HFFc6 (cell line): Measurements from ENCODE around the gene ARHGAP26. TPM values are rescaled to one million over a fixed set of nuclear protein-coding genes. Genes with fewer than 3 reads are reported as not detected.

Experiments
- DNase-seq: peaks from one replicate; pipeline ENCODE4 v3.0.0-alpha.2; 2018
- H3K27ac Mint-ChIP-seq: 2 replicates; pipeline ENCODE4 v1.8.0; 2020; ENCODE audit warnings: mild to moderate bottlenecking, mixed read lengths
- H3K27me3 Mint-ChIP-seq: 2 replicates; pipeline ENCODE4 v1.8.0; 2021; ENCODE audit warnings: mild to moderate bottlenecking, moderate library complexity, mixed read lengths; ENCODE audit not compliant: insufficient read depth
- H3K36me3 Mint-ChIP-seq: 2 replicates; pipeline ENCODE4 v1.8.0; 2021; ENCODE audit warnings: low read depth, mixed read lengths
- H3K4me1 Mint-ChIP-seq: 2 replicates; pipeline ENCODE4 v1.8.0; 2020; ENCODE audit warnings: low read depth, mixed read lengths
- H3K4me3 Mint-ChIP-seq: 2 replicates; pipeline ENCODE4 v1.8.0; 2020; ENCODE audit warnings: mild to moderate bottlenecking, moderate library complexity, mixed read lengths
- H3K9me3 Mint-ChIP-seq: 2 replicates; pipeline ENCODE4 v1.8.0; 2020; ENCODE audit warnings: mild to moderate bottlenecking, mixed read lengths
- total RNA-seq, 6 experiments: library from RNA; stranded (reverse); fragmentation: NEBNext Ultra II Directional; extraction: Animal tissue kit (Norgen Biotek cat#: 25700); gene quantifications; 2 replicates in 1 of 6; 3 replicates in 5 of 6; pipeline ENCODE4 v1.2.3, GENCODE V29; 2021
- TF ChIP-seq, protein P1 (sequence below): fragments of 200-600 bp; sonication (generic); IDR thresholded peaks from 2 replicates; pipeline ENCODE4 v1.5.0; 2021; ENCODE audit warnings: antibody characterized with exemption, mild to moderate bottlenecking

The ARHGAP26 gene
- total RNA-seq, 6 experiments from 2014 or later: 2.3 to 3.6 (median 3.1) TPM

DNA sequence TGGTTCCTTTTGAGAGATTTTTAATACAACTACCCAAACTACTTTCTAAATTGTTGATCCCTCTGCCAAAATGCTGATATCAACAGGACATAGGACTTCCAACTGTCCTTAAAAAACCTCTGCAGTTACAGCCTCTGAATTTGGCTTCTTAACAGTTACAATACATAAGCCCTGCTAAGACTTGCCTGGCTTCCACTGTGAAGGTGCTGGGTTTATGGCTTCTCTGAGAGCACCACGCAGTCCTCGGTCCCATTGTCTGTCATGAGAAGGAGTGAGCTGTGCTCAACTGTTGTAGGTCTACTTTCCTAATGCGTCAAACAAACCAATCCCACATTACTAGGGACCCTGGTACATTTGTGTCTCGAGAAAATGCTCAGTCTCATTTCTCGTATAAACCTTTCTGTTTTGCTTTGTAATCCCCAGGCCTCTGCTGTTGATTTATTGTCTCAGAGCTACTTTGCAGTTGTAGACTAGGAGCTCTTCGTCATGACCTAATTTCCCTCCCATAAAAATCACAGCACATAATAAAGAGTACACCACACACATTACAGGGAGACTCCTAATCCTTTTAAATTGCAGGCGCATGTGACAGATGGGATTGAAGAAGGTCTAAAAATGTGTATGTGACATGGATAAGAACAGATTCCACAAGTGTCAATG, 358.4 kb downstream of the ARHGAP26 start:
- Mint-ChIP-seq H3K36me3 (no peaks in the 10 kb centered on the region), H3K9me3 (no peaks in the 10 kb centered on the region), H3K4me1 (peaks cover 19% of the 10 kb centered on the region), H3K4me3 (no peak overlapping the region), H3K27me3 (peaks cover 1% of the 10 kb centered on the region; the same call in 1 of the 2 replicates), H3K27ac (no peak overlapping the region)
- TF ChIP-seq, protein P1, sequence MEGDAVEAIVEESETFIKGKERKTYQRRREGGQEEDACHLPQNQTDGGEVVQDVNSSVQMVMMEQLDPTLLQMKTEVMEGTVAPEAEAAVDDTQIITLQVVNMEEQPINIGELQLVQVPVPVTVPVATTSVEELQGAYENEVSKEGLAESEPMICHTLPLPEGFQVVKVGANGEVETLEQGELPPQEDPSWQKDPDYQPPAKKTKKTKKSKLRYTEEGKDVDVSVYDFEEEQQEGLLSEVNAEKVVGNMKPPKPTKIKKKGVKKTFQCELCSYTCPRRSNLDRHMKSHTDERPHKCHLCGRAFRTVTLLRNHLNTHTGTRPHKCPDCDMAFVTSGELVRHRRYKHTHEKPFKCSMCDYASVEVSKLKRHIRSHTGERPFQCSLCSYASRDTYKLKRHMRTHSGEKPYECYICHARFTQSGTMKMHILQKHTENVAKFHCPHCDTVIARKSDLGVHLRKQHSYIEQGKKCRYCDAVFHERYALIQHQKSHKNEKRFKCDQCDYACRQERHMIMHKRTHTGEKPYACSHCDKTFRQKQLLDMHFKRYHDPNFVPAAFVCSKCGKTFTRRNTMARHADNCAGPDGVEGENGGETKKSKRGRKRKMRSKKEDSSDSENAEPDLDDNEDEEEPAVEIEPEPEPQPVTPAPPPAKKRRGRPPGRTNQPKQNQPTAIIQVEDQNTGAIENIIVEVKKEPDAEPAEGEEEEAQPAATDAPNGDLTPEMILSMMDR: no peak
- DNase-seq: no peak

DNA sequence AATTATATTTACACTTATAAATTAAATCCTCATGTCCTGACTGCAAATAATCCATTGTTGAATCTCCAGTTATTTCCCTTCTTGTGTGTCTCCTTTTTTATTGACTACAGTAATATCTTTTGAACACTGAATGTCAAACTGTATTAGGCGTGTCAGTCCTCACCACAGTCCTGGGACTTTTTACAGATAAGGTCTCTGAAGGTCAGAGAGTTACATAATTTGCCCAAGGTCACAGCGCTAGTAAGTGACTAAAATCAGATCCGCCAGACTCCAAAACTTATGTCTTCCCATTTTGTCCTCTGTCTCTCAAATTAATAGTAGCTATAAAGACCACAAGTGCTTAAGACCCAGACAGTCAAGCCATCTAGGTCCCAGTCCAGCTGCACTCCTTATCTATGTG, 359.0 kb downstream of the ARHGAP26 start:
- TF ChIP-seq, protein P1: no peak
- no peak for DNase-seq
- no peaks in the 10 kb centered on the region for H3K9me3 Mint-ChIP-seq
- peaks cover 21% of the 10 kb centered on the region for H3K4me1 Mint-ChIP-seq
- H3K27ac Mint-ChIP-seq: no peak overlapping the region
- peaks cover 1% of the 10 kb centered on the region; the same call in 1 of the 2 replicates for H3K27me3 Mint-ChIP-seq
- H3K4me3 Mint-ChIP-seq: no peak overlapping the region
- no peaks in the 10 kb centered on the region for H3K36me3 Mint-ChIP-seq

DNA sequence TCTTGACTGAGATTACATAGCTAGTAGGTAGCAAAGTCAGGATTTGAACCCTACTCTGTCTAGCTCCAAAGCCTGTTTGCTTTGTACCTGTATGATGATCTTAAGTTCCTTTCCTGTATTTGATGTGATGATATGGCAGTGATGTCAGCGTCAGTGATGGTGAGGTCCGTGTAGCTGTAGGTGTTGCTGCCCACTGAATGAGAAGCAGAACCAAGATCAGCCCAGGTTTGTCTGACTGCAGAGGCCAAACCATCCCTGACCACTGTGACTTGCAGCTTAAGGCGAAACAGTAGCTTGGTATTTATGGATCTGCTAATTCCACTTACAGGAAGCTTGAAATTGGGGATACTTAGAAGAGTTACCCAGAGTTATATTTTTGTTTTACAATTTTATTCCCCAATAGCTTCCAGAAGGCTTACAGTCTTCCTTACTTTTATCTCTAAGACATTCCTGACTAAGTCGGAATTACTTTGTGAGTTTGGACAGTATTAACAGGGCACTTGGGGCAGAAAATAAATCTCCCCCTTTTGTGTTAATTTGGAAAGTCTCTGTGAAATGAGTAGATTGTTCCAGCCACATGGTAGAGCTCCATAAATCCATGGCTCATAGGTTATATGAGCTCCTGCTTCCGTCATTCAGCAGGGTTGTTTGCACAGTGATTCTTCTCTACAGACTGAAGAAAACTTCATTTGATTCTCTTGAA, 359.9 kb downstream of the ARHGAP26 start:
- H3K27ac Mint-ChIP-seq: no peak overlapping the region
- DNase-seq: no peak
- peaks cover 25% of the 10 kb centered on the region for H3K4me1 Mint-ChIP-seq
- H3K9me3 Mint-ChIP-seq: no peaks in the 10 kb centered on the region
- H3K4me3 Mint-ChIP-seq: no peak overlapping the region
- TF ChIP-seq, protein P1: no peak
- no peaks in the 10 kb centered on the region for H3K36me3 Mint-ChIP-seq
- peaks cover 1% of the 10 kb centered on the region; the same call in 1 of the 2 replicates for H3K27me3 Mint-ChIP-seq

DNA sequence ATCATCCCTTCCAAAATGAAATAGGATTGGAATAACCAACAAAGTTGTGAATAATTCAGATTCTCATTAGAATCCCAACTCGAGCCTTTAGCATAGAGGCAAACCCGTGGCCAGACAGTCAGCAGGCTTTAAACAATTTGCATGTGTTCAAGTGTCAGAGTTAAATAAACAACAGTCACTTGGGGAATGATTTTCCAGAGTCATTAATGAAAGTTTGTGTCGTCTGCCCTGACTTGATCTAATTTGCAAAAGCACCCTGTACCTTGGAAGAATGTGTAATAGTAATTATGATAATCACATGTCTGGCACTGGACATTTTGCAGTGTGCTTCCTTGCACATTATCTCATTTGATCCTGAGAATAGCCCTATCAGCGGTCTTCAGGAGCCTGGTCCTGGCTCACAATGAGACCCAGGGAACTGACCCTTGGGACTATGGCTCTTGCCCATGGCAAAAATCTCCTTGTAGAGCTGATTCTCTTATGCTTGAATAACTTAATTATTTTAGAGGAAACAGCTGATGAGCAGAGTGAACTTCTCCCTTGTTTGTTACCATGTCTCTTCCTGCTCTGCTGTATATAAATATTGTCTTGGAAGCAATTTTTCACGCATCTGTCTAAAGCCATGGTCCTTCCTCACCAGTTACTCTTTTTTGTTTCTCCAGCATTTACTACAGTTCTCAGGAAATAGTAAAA, 360.6 kb downstream of the ARHGAP26 start:
- Mint-ChIP-seq H3K4me3 (no peak overlapping the region), H3K9me3 (no peaks in the 10 kb centered on the region), H3K27ac (no peak overlapping the region), H3K4me1 (peaks cover 19% of the 10 kb centered on the region), H3K27me3 (peaks cover 1% of the 10 kb centered on the region; the same call in 1 of the 2 replicates), H3K36me3 (no peaks in the 10 kb centered on the region)
- no peak for DNase-seq
- TF ChIP-seq, protein P1: no peak

DNA sequence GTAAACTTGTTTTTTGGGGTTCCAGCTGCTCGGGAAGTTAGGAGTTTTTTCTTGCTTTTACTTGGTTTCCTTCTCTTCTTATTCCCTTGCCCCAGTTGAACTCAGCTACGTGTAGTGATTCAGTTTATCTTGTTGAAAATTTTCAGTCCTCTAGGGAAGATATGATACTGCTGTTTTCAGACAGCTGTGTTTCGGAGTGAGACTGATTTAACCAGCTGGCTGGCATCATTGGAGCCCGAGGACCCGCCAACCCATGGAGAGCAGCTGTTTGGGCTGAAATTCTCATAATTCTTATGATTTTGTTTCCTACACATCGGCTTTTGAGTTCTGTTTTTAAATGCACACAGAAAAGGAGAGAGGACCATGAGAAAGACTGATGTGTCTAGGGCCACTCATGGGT, 361.8 kb downstream of the ARHGAP26 start:
- no peaks in the 10 kb centered on the region for H3K9me3 Mint-ChIP-seq
- TF ChIP-seq, protein P1: no peak
- H3K27ac Mint-ChIP-seq: no peak overlapping the region
- no peaks in the 10 kb centered on the region for H3K36me3 Mint-ChIP-seq
- H3K4me1 Mint-ChIP-seq: peaks cover 7% of the 10 kb centered on the region
- no peak for DNase-seq
- H3K4me3 Mint-ChIP-seq: no peak overlapping the region
- peaks cover 1% of the 10 kb centered on the region; the same call in 1 of the 2 replicates for H3K27me3 Mint-ChIP-seq
